ENCODE results near the gene ITIH5. TPM values are rescaled to one million over a fixed set of nuclear protein-coding genes. Genes with fewer than 3 reads are reported as not detected.

ITIH5 gene
- total and polyA plus RNA-seq, 2 of the 13 experiments (the other 11 are each of a cell fraction or from before 2014, with no cell fraction given), result 4.7 to 8.9 TPM

- TF ChIP-seq ZNF160 (CRISPR knock-in tag; IDR thresholded peaks at IDR 0.05) (no peak), SSRP1 (CRISPR knock-in tag; IDR thresholded peaks at IDR 0.05) (0 out of 2 replicates have a peak, but pooled peaks have one; percentile 13), TRIM24 (CRISPR knock-in tag; IDR thresholded peaks at IDR 0.05) (no peak), ZNF12 (CRISPR knock-in tag; IDR thresholded peaks at IDR 0.05) (peak; percentile 81), ZNF850 (CRISPR knock-in tag; conservative IDR thresholded peaks at IDR 0.05) (no peak), FOXK1 (CRISPR knock-in tag; IDR thresholded peaks at IDR 0.05; ENCODE audit: borderline replicate concordance, low read depth) (peak; percentile 74; the same call in 1 of the 2 replicates), KIAA2018 (CRISPR knock-in tag; IDR thresholded peaks at IDR 0.05; ENCODE audit: borderline replicate concordance) (no peak), ZMYM3 (CRISPR knock-in tag; IDR thresholded peaks at IDR 0.05) (peak; percentile 48; the same call in 1 of the 2 replicates), ZNF33B (CRISPR knock-in tag; IDR thresholded peaks at IDR 0.05) (no peak), ZNF709 (CRISPR knock-in tag; IDR thresholded peaks at IDR 0.05) (no peak), ZNF564 (CRISPR knock-in tag; IDR thresholded peaks at IDR 0.05) (peak; percentile 56; the same call in 1 of the 2 replicates), PREB (CRISPR knock-in tag; IDR thresholded peaks at IDR 0.05) (no peak), HES4 (CRISPR knock-in tag; IDR thresholded peaks at IDR 0.05; ENCODE audit: borderline replicate concordance) (no peak), JUN (CRISPR knock-in tag; IDR thresholded peaks at IDR 0.05) (peak; percentile 97), DDIT3 (CRISPR knock-in tag; IDR thresholded peaks at IDR 0.05) (no peak), MXD1 (CRISPR knock-in tag; IDR thresholded peaks at IDR 0.05) (no peak), RFX3 (CRISPR knock-in tag; IDR thresholded peaks at IDR 0.05) (no peak), ZBTB7B (CRISPR knock-in tag; IDR thresholded peaks at IDR 0.05) (no peak), NFIC (IDR thresholded peaks at IDR 0.05; ENCODE audit: low read length) (peak; percentile 81; the same call in 1 of the 2 replicates), FLYWCH1 (CRISPR knock-in tag; IDR thresholded peaks at IDR 0.05) (no peak), EED (CRISPR knock-in tag; IDR thresholded peaks at IDR 0.05) (no peak)
These were observed 19.8 kb upstream of the ITIH5 start (continued) for GRCh38 chr10:7686351-7687171.
